ENCODE measurements around the gene F12. TPM values are rescaled to one million over a fixed set of nuclear protein-coding genes. Genes with fewer than 3 reads are reported as not detected.
A peak's percentile ranks its signal among the peaks of the same experiment; 100 is the strongest.

Gene F12
- total and polyA plus RNA-seq, 2 of the 8 experiments (the other 6 are each of a cell fraction or from before 2014, with no cell fraction given), result 6.5 to 7.8 TPM

GRCh38 chr5:177362610-177363507, 46.5 kb downstream of the F12 start (continued):
- TF ChIP-seq TAF7 (optimal IDR thresholded peaks at IDR 0.05; ENCODE audit: borderline replicate concordance, low read depth, low read length) (no peak), TAF1 (IDR thresholded peaks at IDR 0.05; ENCODE audit: low read depth, low read length) (peak; percentile 31), SP1 (IDR thresholded peaks at IDR 0.05; ENCODE audit: low read depth, low read length) (no peak), EP300 (IDR thresholded peaks at IDR 0.05; ENCODE audit: borderline replicate concordance in 1 of 2, low read depth in 2 of 2, low read length in 2 of 2) (no peak), CTCF (IDR thresholded peaks at IDR 0.05; ENCODE audit: control extremely low read depth in 1 of 3, insufficient read depth in 1 of 3, low read depth in 1 of 3, low read length in 3 of 3) (no peak), POU5F1 (IDR thresholded peaks at IDR 0.05; ENCODE audit: low read depth, low read length) (no peak), CHD1 (IDR thresholded peaks at IDR 0.05; ENCODE audit: low read depth, low read length) (no peak), POLR2AphosphoS5 (IDR thresholded peaks at IDR 0.05; ENCODE audit: low read depth, low read length) (no peak), SP2 (IDR thresholded peaks at IDR 0.05; ENCODE audit: low read length) (no peak), JUN (IDR thresholded peaks at IDR 0.05; ENCODE audit: low read depth, low read length) (no peak), PHF8 (conservative IDR thresholded peaks at IDR 0.05; ENCODE audit: low read depth, low read length) (0 out of 2 replicates have a peak, but pooled peaks have one; percentile 36), NANOG (IDR thresholded peaks at IDR 0.05; ENCODE audit: insufficient read depth, low read depth, low read length, poor library complexity, severe bottlenecking) (no peak), CREB1 (IDR thresholded peaks at IDR 0.05) (0 out of 2 replicates have a peak, but pooled peaks have one; percentile 5), KDM1A (IDR thresholded peaks at IDR 0.05; ENCODE audit: borderline replicate concordance, low read length) (no peak), RNF2 (IDR thresholded peaks at IDR 0.05; ENCODE audit: borderline replicate concordance, low read depth, low read length, missing control alignments, poor library complexity, severe bottlenecking) (no peak), ZNF274 (IDR thresholded peaks at IDR 0.05; ENCODE audit: borderline replicate concordance, extremely low read depth, low read length) (no peak), KDM4A (IDR thresholded peaks at IDR 0.05; ENCODE audit: low read depth, low read length, severe bottlenecking) (peak; percentile 69), GABPA (IDR thresholded peaks at IDR 0.05; ENCODE audit: borderline replicate concordance, insufficient read depth, low read length) (no peak)
- TF ChIP-seq, protein P1, sequence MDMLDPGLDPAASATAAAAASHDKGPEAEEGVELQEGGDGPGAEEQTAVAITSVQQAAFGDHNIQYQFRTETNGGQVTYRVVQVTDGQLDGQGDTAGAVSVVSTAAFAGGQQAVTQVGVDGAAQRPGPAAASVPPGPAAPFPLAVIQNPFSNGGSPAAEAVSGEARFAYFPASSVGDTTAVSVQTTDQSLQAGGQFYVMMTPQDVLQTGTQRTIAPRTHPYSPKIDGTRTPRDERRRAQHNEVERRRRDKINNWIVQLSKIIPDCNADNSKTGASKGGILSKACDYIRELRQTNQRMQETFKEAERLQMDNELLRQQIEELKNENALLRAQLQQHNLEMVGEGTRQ (IDR thresholded peaks at IDR 0.05; ENCODE audit: low read length), result no peak
